GM12891 (cell line): ENCODE measurements around the gene STRA6.

Experiments used
- DNase-seq: peaks from one replicate; pipeline ENCODE4 v3.0.0; 2011; ENCODE audit warnings: low spot score; ENCODE audit not compliant: insufficient read length
- FAIRE-seq: peaks from 2 replicates; lab custom pipeline; 2011; peaks lifted over from hg19 to GRCh38; lab: Jason Lieb, UNC
- PAX5 ChIP-seq: IDR thresholded peaks from 2 replicates; pipeline ENCODE4 v1.6.1; 2011; ENCODE audit warnings: low read length, moderate library complexity, mild to moderate bottlenecking; ENCODE audit not compliant: insufficient read depth, severe bottlenecking
- POLR2A ChIP-seq: IDR thresholded peaks from 2 replicates; pipeline ENCODE4 v1.6.1; 2011; ENCODE audit warnings: low read depth, low read length, control low read depth
- POLR2AphosphoS5 ChIP-seq: IDR thresholded peaks from 2 replicates; pipeline ENCODE4 v1.6.1; 2011; ENCODE audit warnings: low read depth, low read length, control low read depth
- POU2F2 ChIP-seq: IDR thresholded peaks from 2 replicates; pipeline ENCODE4 v1.6.1; 2011; ENCODE audit warnings: low read depth, mild to moderate bottlenecking, control low read depth, low read length, moderate library complexity
- SPI1 ChIP-seq: IDR thresholded peaks from 2 replicates; pipeline ENCODE4 v1.6.1; 2011; ENCODE audit warnings: low read depth, low read length, control low read depth
- TAF1 ChIP-seq: IDR thresholded peaks from 2 replicates; pipeline ENCODE4 v1.6.1; 2011; ENCODE audit warnings: low read depth, low read length, control low read depth

The STRA6 gene

GRCh38 chr15:74185710-74186348 lies 16.8 kb downstream of the STRA6 start:
- FAIRE-seq (peak; percentile 16), DNase-seq (no peak)
- TF ChIP-seq PAX5 (no peak), POLR2A (no peak), TAF1 (no peak), POLR2AphosphoS5 (no peak), SPI1 (no peak), POU2F2 (no peak)

GRCh38 chr15:74184582-74185091 lies 17.9 kb downstream of the STRA6 start:
- DNase-seq (no peak), FAIRE-seq (no peak)
- TF ChIP-seq SPI1 (no peak), POU2F2 (no peak), TAF1 (no peak), POLR2AphosphoS5 (no peak), POLR2A (no peak), PAX5 (no peak)

GRCh38 chr15:74182131-74182530 lies 20.5 kb downstream of the STRA6 start:
- DNase-seq (no peak), FAIRE-seq (no peak)
- TF ChIP-seq SPI1 (no peak), POLR2A (no peak), TAF1 (no peak), PAX5 (no peak), POU2F2 (no peak), POLR2AphosphoS5 (no peak)

GRCh38 chr15:74180881-74181602 lies 21.5 kb downstream of the STRA6 start:
- TF ChIP-seq POLR2AphosphoS5 = no peak
- TF ChIP-seq POU2F2 = no peak
- TF ChIP-seq SPI1 = no peak
- TF ChIP-seq TAF1 = no peak
- no peak for TF ChIP-seq PAX5
- TF ChIP-seq POLR2A = no peak
- FAIRE-seq (no peak), DNase-seq (no peak)

- no peak for FAIRE-seq
- DNase-seq = no peak
- TF ChIP-seq SPI1 = peak; percentile 66
- no peak for TF ChIP-seq POLR2AphosphoS5
Observed at GRCh38 chr15:74179983-74180880, 22.4 kb downstream of the STRA6 start.

GRCh38 chr15:74179101-74179841 lies 23.3 kb downstream of the STRA6 start:
- DNase-seq (no peak), FAIRE-seq (no peak)
- TF ChIP-seq SPI1 (no peak), PAX5 (no peak), POLR2A (no peak), POU2F2 (no peak)

GRCh38 chr15:74178326-74179100 lies 24.1 kb downstream of the STRA6 start:
- DNase-seq = no peak
- FAIRE-seq = no peak
- TF ChIP-seq POU2F2 (no peak), POLR2A (no peak), SPI1 (no peak), TAF1 (no peak), PAX5 (no peak), POLR2AphosphoS5 (no peak)
